Dermis microvascular lymphatic vessel endothelial cell (primary cell): Measurements from ENCODE around the gene NCKIPSD. TPM values are rescaled to one million over a fixed set of nuclear protein-coding genes. Genes with fewer than 3 reads are reported as not detected.

Source experiments
- DNase-seq, 2 donors: peaks; one replicate each; pipeline versions ENCODE4 v3.0.0 to v3.0.0-alpha.2; 2010; ENCODE audit warnings: low read depth in 2 of 2
- total RNA-seq: library from RNA; depleted of rRNA; stranded (reverse); fragments of >200 nt; gene quantifications from 2 replicates; pipeline ENCODE4 v1.2.1, GENCODE V29; 2014

Gene NCKIPSD
- total RNA-seq, 1 donor from 2014 or later: 4.6 TPM

GRCh38 chr3:48696601-48697000 is 10.9 kb upstream of the NCKIPSD start:
- DNase-seq: no peak

- DNase-seq: no peak
Measured at GRCh38 chr3:48696156-48696555, 10.4 kb upstream of the NCKIPSD start.

- peak in 1 of 2 donors; percentile 61 for DNase-seq
Measured at GRCh38 chr3:48695393-48695753, 9.7 kb upstream of the NCKIPSD start.

GRCh38 chr3:48694610-48695392 is 9.1 kb upstream of the NCKIPSD start:
- DNase-seq: peak in 1 of 2 donors; percentile 49

- DNase-seq: no peak
Measured at GRCh38 chr3:48693826-48694225, 8.1 kb upstream of the NCKIPSD start.

- no peak for DNase-seq
Measured at GRCh38 chr3:48692551-48692950, 6.8 kb upstream of the NCKIPSD start.

GRCh38 chr3:48690846-48691458 is 5.2 kb upstream of the NCKIPSD start:
- no peak for DNase-seq

GRCh38 chr3:48689384-48689783 is 3.7 kb upstream of the NCKIPSD start:
- no peak for DNase-seq

- DNase-seq: no peak
Measured at GRCh38 chr3:48688737-48689075, 3.0 kb upstream of the NCKIPSD start.

GRCh38 chr3:48688032-48688736 is 2.5 kb upstream of the NCKIPSD start:
- DNase-seq: no peak

GRCh38 chr3:48687220-48687678 is 1.5 kb upstream of the NCKIPSD start:
- no peak for DNase-seq

- DNase-seq: no peak
Measured at GRCh38 chr3:48686538-48687219, 964 bp upstream of the NCKIPSD start.

- DNase-seq: no peak
Measured at GRCh38 chr3:48685293-48685602, 467 bp downstream of the NCKIPSD start.

GRCh38 chr3:48684480-48685143 is 1.1 kb downstream of the NCKIPSD start:
- DNase-seq: no peak

GRCh38 chr3:48684054-48684349 is 1.7 kb downstream of the NCKIPSD start:
- DNase-seq: no peak

GRCh38 chr3:48682786-48683185 is 2.9 kb downstream of the NCKIPSD start:
- DNase-seq: no peak

- no peak for DNase-seq
Measured at GRCh38 chr3:48681974-48682610, 3.6 kb downstream of the NCKIPSD start.

GRCh38 chr3:48681541-48681880 is 4.2 kb downstream of the NCKIPSD start:
- no peak for DNase-seq

GRCh38 chr3:48680811-48681540 is 4.7 kb downstream of the NCKIPSD start:
- no peak for DNase-seq

GRCh38 chr3:48679411-48680391 is 6.0 kb downstream of the NCKIPSD start:
- no peak for DNase-seq
